ENCODE measurements around the gene ANKRD40.
"Not testable (repeated sequence)": the region's sequence is repeated elsewhere in the genome, so short reads cannot be mapped to it uniquely, and the experiment has no call there.

The ANKRD40 gene

DNA sequence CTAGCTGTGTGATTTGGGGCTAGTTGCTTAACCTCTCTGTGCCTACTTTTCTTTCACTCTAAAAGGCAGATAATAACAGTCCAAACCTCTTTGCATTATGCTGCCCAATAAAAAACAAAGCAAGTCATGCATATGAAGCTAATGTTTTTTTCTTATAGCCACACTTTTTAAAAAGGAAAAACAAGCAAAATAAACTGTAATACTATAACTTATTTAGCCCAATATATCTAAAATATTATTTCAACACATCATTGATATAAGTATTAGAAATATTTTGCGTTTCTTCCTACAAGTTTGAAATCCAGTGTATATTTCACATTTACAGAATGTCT lies 22.4 kb downstream of the ANKRD40 start:
- DNase-seq, result no peak

DNA sequence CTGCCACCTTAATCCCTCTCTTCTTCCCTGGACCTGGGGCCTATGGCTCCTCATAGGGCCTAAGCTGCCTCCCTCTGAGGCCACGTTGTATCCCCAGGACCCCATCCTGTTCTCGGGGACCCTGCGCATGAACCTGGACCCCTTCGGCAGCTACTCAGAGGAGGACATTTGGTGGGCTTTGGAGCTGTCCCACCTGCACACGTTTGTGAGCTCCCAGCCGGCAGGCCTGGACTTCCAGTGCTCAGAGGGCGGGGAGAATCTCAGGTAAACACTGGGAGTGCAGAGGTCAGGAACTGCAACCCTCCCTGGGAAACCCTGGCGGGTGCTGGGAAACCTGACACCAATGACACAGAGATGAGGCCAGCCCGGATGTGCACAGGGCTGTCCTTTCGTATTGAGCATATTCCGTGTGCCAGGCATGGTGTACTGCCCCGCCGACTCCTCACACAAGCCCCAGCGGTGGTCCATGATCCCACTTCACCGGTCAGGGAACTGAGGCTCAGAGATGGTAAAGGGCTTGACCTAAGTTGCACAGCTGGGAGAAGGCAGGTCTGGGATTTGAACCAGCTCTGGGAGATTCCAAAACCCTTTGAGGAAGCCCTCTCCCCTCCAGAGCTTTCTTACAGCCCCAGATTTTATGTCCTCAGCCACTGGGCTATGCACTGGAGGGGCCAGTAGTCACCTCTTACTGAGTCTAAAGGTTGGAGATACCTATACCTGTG lies 22.9 kb downstream of the ANKRD40 start:
- no peak for DNase-seq

DNA sequence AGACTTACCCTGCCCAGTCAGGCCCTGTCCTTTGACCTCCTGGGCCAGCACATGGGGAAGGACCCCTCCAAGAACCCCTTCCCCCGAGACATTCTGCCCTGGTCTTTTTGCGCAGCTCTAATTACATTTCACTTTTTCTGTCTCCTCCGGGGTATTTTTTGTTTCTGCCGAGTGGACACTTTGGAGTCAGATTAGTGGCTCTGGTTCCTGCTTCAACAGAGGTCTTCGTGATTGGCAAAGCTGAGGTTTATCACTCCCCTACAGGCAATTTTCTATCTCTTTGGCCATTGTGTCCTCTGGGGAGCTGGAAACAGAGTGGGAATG lies 23.5 kb downstream of the ANKRD40 start:
- no peak for DNase-seq

DNA sequence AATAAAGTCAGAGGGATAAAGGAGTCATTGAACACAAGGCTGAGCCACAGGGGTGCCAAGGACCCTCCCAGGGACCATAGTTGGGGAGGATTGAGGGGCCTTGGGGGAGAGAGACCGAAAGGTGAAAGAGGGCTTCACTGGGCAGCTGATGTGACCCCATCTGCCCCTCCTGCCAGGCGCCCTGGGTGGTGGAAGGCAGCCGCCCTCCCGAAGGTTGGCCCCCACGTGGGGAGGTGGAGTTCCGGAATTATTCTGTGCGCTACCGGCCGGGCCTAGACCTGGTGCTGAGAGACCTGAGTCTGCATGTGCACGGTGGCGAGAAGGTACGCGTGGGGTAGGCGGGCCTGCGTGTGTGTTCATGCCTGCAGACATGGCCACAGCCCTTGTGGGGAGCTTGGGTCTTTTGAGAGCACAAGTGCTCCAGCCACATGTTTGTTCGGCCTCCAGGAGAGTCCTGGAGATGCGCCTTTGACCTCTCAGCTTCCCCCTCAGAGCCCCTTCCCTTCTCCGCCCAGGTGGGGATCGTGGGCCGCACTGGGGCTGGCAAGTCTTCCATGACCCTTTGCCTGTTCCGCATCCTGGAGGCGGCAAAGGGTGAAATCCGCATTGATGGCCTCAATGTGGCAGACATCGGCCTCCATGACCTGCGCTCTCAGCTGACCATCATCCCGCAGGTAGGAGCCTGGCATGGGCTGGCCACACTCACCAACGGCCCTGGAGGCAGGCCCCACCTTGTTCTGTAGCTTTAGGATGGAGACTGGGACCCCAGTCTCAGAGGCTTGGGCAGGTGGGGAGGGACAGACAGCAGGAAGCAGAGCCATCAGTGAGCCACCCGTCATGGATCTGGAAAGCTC lies 24.1 kb downstream of the ANKRD40 start:
- no peak for DNase-seq

DNA sequence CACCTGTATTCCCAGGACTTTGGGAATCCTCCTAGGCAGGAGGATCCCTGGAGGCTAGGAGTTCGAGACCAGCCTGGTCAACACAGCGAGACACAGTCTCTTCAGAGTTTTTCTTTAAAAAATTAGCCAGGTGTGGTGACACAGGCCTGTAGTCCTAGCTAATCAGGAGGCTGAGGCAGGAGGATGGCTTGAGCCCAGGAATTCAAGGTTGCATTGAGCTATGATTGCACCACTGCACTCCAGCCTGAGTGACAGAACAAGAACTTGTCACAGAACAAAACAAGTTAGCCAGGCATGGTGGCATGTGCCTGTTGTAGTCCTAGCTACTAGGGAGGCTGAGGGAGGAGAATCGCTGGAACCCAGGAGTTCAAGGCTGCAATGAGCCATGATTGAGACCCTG lies 24.8 kb downstream of the ANKRD40 start:
- no peak for DNase-seq

DNA sequence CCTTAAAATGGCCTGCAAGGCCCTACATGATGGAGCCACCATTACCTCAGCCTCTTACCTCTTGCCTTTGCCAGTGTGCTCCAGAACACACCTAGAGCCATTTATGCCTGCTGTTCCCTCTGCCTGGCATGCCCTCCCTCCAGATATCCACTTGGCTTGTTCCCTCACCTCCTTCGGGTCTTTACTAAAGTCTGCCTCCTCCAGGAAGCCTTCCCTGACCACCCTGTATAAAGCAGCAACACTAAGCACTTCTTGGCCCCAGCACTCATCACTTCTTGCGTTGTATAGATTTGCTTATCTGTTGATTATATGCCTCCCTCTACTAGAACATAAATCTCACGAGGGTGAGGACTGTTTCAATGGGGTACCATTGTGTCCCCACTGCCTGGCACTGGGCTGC lies 25.3 kb downstream of the ANKRD40 start:
- DNase-seq, result no peak

DNA sequence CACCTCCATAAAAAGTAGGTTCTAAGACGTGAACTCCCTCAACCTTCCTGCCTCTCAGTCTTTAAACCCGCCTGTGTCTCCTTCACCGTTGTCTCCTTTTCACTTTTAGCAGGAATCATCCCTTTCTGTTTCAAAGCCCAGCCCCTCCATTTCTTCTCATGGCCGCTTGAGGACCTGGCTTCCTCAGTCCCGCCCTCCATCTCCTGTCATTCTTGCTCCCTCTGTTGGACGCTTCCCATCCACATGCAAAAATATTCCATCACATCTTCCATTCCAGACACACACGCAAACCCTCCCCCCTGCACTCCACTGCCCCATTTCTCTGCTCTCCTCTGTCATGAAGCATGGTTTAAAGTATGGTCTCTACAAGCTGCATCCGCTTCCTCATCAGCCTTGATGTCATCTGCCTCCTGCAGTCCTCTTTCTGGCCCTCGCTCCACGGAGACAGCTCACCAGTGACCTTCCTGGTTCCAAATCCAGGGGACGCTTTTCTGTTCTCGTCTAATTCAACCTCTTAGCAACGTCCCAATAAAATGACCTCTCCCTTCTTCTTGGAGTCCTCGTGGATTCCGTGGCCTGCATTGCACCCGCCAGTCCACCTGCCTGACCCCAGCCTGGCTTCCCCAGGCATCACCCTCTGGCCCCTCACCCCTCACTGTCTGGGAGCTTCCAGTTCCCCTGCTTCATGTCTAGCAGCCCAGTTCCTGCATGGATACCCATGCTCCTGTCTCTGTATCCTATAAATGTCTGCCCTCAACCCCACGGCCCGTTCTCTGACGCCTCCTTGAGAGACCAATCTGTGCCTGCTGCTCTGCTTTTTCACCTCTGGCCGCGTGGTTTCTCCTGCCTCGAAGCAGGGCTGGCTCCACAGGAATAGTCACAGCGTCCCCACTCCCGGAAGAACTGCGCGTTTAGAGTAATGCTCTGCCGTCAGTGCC lies 26.2 kb downstream of the ANKRD40 start:
- DNase-seq, result no peak

DNA sequence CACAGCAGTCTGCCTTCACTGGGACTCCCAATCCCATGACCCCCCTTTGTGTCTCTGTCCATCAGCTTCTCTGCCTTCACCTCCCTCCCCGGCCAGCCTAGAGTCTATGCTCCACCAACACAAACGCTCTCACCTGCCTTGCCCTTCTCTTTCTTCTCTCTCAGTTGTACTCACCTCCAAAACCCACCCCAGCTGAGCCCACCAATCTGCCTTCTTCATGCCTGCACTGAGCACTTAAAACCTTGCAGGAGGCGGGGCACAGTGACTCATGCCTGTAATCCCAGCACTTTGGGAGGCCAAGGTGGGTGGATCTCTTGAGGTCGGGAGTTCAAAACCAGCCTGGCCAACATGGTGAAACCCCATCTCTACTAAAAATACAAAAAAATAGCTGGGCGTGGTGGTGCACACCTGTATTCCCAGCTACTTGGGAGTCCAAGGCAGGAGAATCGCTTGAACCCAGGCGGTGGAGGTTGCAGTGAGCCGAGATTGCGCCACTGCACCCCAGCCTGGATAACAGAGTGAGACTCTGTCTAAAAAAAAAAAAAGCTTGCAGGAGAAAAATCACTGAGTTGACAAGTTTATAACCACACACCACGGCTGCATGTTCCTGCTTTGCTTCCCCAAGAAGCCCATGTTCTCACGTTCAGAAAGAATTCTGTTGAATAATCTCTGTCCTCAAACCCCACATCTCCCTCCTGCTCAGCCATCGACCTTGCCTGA lies 27.0 kb downstream of the ANKRD40 start:
- not testable (repeated sequence) for DNase-seq

DNA sequence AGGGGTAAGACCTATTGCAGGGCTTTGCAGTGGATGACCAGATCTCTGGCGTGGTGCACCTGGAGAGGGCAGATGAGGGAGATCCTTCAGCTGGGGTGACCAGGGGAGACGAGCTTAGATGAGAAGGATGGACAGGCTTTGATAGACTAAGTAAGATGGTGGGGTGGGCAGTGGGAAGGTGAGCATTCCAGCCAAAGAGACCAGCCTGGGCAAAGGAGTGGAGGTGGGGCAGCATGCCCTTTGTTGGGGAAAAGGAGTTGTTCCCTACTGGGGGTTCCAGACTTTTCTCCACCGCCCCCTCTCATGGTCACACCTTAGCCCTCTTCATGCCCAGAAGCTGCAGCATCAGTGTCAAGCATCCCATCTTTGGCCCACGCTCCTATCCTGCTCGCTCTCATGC lies 27.6 kb downstream of the ANKRD40 start:
- DNase-seq, result no peak

DNA sequence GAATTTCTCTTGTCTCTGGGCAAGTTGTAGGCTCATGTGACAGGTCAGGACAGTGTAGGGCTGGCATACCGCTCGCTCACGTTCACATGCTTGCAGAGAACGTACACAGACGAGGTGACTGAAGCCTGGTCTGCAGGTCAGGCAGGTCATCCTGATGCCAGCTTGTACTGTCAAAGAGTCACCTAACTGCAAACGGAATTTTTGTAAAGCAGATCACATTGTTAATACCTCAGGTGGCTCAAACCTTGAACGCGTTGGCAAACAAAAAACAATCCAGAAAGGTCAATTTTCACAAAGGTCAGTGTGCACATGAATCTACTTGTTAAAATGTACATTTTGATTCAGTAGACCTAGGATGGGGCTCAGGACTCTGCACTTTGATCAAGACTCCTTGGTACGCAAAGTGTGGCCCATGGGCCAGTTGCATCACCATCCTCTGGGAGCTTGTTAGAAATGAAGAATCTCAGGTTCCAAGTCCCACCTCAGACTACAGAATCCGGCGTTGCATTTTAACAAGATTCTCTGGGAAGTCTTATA lies 28.6 kb downstream of the ANKRD40 start:
- DNase-seq, result no peak

DNA sequence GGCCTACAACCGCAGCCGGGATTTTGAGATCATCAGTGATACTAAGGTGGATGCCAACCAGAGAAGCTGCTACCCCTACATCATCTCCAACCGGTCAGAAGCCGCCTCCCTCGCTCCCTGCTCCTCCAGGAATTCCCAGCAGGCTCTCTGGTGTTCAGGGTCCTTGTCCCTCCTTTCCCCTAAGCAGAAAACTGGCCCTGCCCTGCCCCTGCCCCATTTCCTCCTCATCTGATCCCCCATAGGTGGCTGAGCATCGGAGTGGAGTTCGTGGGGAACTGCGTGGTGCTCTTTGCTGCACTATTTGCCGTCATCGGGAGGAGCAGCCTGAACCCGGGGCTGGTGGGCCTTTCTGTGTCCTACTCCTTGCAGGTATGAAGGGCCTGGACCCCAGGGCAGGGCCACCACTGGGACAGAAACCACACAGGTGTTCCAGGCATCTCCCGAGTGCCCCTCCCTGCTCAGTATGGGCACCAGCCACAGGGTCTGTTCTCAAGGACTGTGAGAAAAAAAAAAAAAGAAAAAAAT lies 29.8 kb downstream of the ANKRD40 start:
- no peak for DNase-seq

DNA sequence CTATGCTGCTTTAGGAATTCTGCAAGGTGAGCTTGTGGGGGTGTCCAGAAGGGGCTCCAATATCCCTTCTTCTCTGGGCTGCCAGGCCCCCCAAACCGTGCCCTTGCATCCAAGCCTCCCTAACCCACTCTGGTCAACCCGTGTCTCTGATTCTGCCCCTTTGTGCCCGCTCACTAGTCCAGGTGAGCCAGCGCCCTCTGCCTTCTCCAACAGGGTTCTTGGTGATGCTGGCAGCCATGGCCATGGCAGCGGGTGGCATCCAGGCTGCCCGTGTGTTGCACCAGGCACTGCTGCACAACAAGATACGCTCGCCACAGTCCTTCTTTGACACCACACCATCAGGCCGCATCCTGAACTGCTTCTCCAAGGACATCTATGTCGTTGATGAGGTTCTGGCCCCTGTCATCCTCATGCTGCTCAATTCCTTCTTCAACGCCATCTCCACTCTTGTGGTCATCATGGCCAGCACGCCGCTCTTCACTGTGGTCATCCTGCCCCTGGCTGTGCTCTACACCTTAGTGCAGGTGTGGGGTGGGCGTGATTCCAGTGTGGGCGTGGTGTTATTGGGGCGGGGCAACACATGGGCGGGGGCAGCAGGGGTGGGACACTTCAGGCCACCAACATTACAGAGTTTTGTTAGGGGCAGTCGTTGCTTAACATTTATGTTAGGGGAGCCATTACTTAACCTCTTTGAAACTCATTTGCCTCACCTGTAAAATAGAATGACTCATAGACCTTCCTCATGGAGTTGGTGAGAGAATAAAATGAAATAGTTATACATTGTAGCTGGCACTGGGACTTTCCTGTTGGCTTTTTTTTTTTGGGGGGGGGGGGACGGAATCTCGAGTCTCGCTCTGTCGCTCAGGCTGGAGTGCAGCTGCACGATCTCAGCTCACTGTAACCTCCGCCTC lies 31.4 kb downstream of the ANKRD40 start:
- DNase-seq, result no peak

DNA sequence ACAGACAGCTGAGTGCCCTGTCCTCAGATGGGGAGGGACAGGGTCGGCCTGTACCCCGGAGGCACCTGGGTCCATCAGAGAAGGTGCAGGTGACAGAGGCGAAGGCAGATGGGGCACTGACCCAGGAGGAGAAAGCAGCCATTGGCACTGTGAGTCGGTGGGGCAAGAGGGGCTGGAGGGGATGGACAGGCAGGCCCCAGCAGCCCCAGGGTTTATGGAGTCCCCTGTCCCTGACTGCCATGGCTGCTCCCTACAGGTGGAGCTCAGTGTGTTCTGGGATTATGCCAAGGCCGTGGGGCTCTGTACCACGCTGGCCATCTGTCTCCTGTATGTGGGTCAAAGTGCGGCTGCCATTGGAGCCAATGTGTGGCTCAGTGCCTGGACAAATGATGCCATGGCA lies 32.1 kb downstream of the ANKRD40 start:
- no peak for DNase-seq

DNA sequence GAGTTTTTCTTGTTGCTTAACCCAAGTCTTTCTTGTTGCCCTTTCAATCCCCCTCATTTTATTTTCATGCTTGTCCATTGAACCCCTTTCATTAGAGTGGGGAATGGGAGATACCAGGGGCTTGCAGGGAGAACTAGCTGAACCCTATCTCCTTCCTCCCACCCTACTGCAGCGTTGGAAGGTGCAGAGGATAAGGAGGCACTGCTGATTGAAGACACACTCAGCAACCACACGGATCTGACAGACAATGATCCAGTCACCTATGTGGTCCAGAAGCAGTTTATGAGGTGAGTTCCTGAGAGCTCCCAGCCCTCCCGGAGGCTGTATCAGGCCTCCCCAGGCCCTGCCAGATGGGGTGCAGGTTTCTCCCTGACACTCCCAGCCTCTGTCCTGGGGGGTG lies 32.5 kb downstream of the ANKRD40 start:
- no peak for DNase-seq

DNA sequence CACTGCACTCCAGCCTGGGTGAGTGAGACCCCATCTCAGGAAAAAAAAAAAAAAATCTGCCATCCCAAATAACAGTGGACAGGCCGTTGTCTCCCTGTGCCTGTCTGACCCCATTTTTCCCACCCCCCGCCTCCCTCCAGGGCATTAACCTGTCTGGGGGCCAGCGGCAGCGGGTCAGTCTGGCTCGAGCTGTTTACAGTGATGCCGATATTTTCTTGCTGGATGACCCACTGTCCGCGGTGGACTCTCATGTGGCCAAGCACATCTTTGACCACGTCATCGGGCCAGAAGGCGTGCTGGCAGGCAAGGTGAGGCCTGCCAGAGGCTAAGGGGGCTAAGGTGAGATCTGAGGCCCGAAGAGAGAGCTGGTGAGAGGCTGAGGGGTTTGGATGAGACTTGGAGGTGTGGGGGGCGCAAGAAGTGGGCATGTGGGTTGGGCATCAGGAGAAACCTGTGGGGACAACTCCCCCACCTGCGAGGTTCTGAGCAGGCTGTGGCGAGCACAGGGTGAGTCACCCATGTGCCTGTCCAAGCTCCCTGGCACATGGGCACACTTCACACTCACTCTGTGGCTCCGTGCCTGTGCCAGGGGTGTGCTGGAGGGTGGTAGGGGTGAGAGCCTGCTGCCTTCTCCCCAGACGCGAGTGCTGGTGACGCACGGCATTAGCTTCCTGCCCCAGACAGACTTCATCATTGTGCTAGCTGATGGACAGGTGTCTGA lies 34.7 kb downstream of the ANKRD40 start:
- no peak for DNase-seq

DNA sequence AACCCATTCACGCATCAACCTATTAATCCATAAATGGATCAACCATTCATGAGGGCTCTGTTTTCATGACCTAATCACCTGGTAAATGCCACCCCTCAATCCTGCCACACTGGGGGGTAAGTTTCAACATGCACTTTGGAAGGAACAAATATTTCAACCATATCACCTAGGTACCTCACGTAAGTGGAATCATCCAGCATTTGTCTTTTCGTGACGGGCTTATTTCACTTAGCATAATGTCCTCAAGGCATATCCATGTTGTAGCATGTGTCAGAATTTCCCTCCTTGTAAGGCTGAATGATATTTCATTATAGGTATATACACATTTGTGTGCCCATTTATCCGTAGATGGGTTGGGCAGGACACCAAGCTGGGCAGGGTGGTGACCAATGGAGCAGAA lies 35.6 kb downstream of the ANKRD40 start:
- no peak for DNase-seq

DNA sequence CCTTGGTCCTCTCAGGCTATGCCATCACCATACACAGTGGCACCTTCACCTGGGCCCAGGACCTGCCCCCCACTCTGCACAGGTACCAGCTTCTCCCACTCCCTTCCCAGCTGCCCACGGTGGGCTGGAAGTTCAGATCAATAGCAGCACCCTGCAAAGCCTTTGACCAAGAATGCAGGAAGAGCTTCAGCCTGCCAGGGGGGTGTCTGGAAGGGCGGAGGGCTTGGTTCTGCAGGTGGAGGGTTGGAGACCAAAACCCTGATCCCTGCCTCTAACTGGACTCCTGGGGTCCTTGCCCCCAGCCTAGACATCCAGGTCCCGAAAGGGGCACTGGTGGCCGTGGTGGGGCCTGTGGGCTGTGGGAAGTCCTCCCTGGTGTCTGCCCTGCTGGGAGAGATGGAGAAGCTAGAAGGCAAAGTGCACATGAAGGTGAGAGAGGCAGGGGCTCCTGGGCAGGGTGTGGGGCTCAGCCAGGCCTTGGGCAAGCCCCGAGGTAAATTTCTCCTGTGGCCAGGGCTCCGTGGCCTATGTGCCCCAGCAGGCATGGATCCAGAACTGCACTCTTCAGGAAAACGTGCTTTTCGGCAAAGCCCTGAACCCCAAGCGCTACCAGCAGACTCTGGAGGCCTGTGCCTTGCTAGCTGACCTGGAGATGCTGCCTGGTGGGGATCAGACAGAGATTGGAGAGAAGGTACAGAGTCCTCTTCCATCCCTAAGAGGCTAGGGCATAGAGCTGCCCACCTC lies 38.7 kb downstream of the ANKRD40 start:
- DNase-seq, result no peak

DNA sequence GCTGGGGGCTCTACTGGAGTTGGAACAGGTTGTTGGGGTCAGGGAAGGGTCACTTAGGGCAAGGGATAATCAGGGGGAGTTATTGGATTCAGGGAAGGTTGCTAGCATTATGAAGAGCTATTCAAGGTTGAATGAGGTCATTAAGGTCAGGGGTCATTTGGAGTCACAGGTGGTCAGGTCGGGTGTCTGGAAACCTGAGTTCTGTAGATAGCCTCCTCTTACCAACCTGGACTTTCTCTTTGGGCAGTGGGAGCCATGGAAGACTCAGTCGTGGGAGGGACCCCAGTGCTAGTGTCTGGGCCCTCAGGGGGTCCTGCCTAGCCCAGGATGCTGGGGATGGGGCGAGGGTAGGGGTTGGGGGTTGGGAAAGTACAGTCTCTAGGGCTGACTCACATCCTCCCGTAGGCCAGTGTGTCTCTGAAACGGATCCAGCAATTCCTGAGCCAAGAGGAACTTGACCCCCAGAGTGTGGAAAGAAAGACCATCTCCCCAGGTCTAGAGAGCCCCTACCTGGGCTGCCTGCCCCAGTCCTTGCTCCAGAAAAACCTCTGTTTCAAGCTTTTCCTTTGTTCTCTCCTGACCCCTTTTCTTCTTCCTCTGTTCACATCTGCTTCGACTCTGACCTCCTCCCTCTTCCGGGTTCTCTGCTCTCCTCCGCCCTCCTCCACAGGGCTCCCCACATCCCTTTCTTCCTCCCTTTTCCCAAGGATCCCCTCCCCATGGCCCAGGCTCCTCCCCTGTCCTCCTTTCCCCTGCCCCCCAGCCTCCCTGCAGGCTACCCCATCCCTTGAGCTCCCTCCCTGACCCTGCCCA lies 39.5 kb downstream of the ANKRD40 start:
- no peak for DNase-seq

All from activated CD8-positive, alpha-beta memory T cell treated with anti-CD3 and anti-CD28 coated beads, Interleukin-2, amount 50 U/mL, for 4 hours (primary cell).